ENCODE data around the gene PLEKHA7. TPM values are rescaled to one million over a fixed set of nuclear protein-coding genes. Genes with fewer than 3 reads are reported as not detected.
"Not testable (repeated sequence)": the region's sequence is repeated elsewhere in the genome, so short reads cannot be mapped to it uniquely, and the experiment has no call there.

PLEKHA7 gene
- total RNA-seq, 1 experiment from 2014 or later: not detected

- peak; percentile 5 for DNase-seq (ENCODE audit: low read depth)
These were observed 131.0 kb downstream of the PLEKHA7 start for GRCh38 chr11:16883174-16883573.

- no peak for DNase-seq (ENCODE audit: low read depth)
These were observed 132.4 kb downstream of the PLEKHA7 start for GRCh38 chr11:16881766-16882165.

- DNase-seq (ENCODE audit: low read depth): peak; percentile 22
These were observed 133.0 kb downstream of the PLEKHA7 start for GRCh38 chr11:16881074-16881709.

GRCh38 chr11:16880184-16880801, 133.9 kb downstream of the PLEKHA7 start:
- no peak for DNase-seq (ENCODE audit: low read depth)

GRCh38 chr11:16879690-16880089, 134.5 kb downstream of the PLEKHA7 start:
- no peak for DNase-seq (ENCODE audit: low read depth)

- no peak for DNase-seq (ENCODE audit: low read depth)
These were observed 137.4 kb downstream of the PLEKHA7 start for GRCh38 chr11:16876837-16877236.

- no peak for DNase-seq (ENCODE audit: low read depth)
These were observed 138.0 kb downstream of the PLEKHA7 start for GRCh38 chr11:16876053-16876752.

GRCh38 chr11:16874275-16874975, 139.8 kb downstream of the PLEKHA7 start:
- DNase-seq (ENCODE audit: low read depth): no peak

- DNase-seq (ENCODE audit: low read depth): no peak
These were observed 140.9 kb downstream of the PLEKHA7 start for GRCh38 chr11:16873289-16873688.

- no peak for DNase-seq (ENCODE audit: low read depth)
These were observed 142.8 kb downstream of the PLEKHA7 start for GRCh38 chr11:16871368-16871767.

GRCh38 chr11:16867097-16867496, 147.1 kb downstream of the PLEKHA7 start:
- DNase-seq (ENCODE audit: low read depth): no peak

- not testable (repeated sequence) for DNase-seq (ENCODE audit: low read depth)
These were observed 149.8 kb downstream of the PLEKHA7 start for GRCh38 chr11:16864428-16864827.

GRCh38 chr11:16863389-16863788, 150.8 kb downstream of the PLEKHA7 start:
- no peak for DNase-seq (ENCODE audit: low read depth)

GRCh38 chr11:16862726-16863125, 151.5 kb downstream of the PLEKHA7 start:
- peak; percentile 13 for DNase-seq (ENCODE audit: low read depth)

- DNase-seq (ENCODE audit: low read depth): no peak
These were observed 152.4 kb downstream of the PLEKHA7 start for GRCh38 chr11:16861862-16862261.

GRCh38 chr11:16860617-16861016, 153.6 kb downstream of the PLEKHA7 start:
- DNase-seq (ENCODE audit: low read depth): no peak

- no peak for DNase-seq (ENCODE audit: low read depth)
These were observed 154.6 kb downstream of the PLEKHA7 start for GRCh38 chr11:16859651-16860050.

GRCh38 chr11:16857186-16857585, 157.0 kb downstream of the PLEKHA7 start:
- no peak for DNase-seq (ENCODE audit: low read depth)

- DNase-seq (ENCODE audit: low read depth): no peak
These were observed 158.2 kb downstream of the PLEKHA7 start for GRCh38 chr11:16856022-16856471.

GRCh38 chr11:16854979-16855378, 159.2 kb downstream of the PLEKHA7 start:
- DNase-seq (ENCODE audit: low read depth): no peak

GRCh38 chr11:16853859-16854258, 160.4 kb downstream of the PLEKHA7 start:
- no peak for DNase-seq (ENCODE audit: low read depth)

- DNase-seq (ENCODE audit: low read depth): no peak
These were observed 160.9 kb downstream of the PLEKHA7 start for GRCh38 chr11:16853266-16853665.
